ENCODE data around the gene TPST2.

DNA sequence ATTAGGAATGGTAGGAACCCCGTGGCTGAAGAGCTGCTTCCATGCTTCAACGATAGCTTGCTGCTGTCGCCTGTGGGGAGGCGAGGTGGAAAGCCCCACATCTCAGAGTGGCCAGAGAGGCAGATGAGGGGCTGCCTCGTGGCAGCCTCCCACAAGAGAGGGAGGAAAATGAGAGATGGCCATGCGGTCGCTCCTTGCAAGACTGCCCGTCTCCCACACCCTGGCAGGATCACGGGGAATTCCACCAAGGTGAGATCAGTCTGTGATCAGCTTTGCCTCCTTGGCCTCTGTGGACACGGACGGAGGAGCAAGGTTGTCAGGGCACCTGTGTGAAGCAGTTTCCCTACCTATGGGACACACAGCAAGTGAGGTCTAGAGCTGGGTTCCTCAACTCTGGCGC is 34.9 kb upstream of the TPST2 start:
- TF ChIP-seq, protein P1, sequence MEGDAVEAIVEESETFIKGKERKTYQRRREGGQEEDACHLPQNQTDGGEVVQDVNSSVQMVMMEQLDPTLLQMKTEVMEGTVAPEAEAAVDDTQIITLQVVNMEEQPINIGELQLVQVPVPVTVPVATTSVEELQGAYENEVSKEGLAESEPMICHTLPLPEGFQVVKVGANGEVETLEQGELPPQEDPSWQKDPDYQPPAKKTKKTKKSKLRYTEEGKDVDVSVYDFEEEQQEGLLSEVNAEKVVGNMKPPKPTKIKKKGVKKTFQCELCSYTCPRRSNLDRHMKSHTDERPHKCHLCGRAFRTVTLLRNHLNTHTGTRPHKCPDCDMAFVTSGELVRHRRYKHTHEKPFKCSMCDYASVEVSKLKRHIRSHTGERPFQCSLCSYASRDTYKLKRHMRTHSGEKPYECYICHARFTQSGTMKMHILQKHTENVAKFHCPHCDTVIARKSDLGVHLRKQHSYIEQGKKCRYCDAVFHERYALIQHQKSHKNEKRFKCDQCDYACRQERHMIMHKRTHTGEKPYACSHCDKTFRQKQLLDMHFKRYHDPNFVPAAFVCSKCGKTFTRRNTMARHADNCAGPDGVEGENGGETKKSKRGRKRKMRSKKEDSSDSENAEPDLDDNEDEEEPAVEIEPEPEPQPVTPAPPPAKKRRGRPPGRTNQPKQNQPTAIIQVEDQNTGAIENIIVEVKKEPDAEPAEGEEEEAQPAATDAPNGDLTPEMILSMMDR (IDR thresholded peaks at IDR 0.05 in 4 of 5, conservative IDR thresholded peaks at IDR 0.05 in 1 of 5): no peak
- TF ChIP-seq POLR2A (IDR thresholded peaks at IDR 0.05): no peak
